ENCODE data around the gene CYP2C19.
"Not testable (repeated sequence)": the region's sequence is repeated elsewhere in the genome, so short reads cannot be mapped to it uniquely, and the experiment has no call there.

CYP2C19 gene

GRCh38 chr10:94803307-94803706, 40.8 kb downstream of the CYP2C19 start (continued):
- no peak for TF ChIP-seq ZBTB10 (tag by site-specific recombination; IDR thresholded peaks at IDR 0.05)

- POLR2A ChIA-PET; CTCF ChIA-PET; H3K9me3 ChIP-seq (ENCODE audit: control insufficient read depth, insufficient read depth, low read depth, low read length): not testable (repeated sequence)
These were observed 67.5 kb downstream of the CYP2C19 start for GRCh38 chr10:94830025-94830424.

GRCh38 chr10:94846204-94846603, 83.7 kb downstream of the CYP2C19 start:
- no peaks in the 10 kb centered on the region for H3K9me3 ChIP-seq (ENCODE audit: control insufficient read depth, insufficient read depth, low read depth, low read length)
- no peaks in the 10 kb centered on the region for H3K4me1 ChIP-seq (ENCODE audit: control insufficient read depth, insufficient read depth, low read length)
- CTCF ChIA-PET: no interaction called here
- no peak overlapping the region for H3K4me3 ChIP-seq (ENCODE audit: low read depth, low read length)
- POLR2A ChIA-PET: no interaction called here
- H3K27ac ChIP-seq (ENCODE audit: extremely low read depth, low read depth, low read length): no peak overlapping the region
- TF ChIP-seq ZNF513 (tag by site-specific recombination; IDR thresholded peaks at IDR 0.05) (no peak), ZBTB48 (tag by site-specific recombination; IDR thresholded peaks at IDR 0.05) (no peak), ZNF777 (tag by site-specific recombination; IDR thresholded peaks at IDR 0.05; ENCODE audit: borderline replicate concordance) (no peak), ZNF670 (tag by site-specific recombination; IDR thresholded peaks at IDR 0.05; ENCODE audit: low read depth) (no peak), MZF1 (tag by site-specific recombination; IDR thresholded peaks at IDR 0.05; ENCODE audit: borderline replicate concordance) (no peak), CTCF (tag by site-specific recombination; IDR thresholded peaks at IDR 0.05) (no peak), ZNF18 (tag by site-specific recombination; IDR thresholded peaks at IDR 0.05) (no peak), ATF2 (tag by site-specific recombination; IDR thresholded peaks at IDR 0.05; ENCODE audit: low read depth) (no peak), ZNF350 (tag by site-specific recombination; IDR thresholded peaks at IDR 0.05) (no peak), ZNF600 (tag by site-specific recombination; IDR thresholded peaks at IDR 0.05) (no peak), ZNF785 (tag by site-specific recombination; IDR thresholded peaks at IDR 0.05) (no peak), KLF10 (tag by site-specific recombination; IDR thresholded peaks at IDR 0.05) (no peak), ZIC2 (tag by site-specific recombination; IDR thresholded peaks at IDR 0.05) (no peak), ZBTB1 (tag by site-specific recombination; IDR thresholded peaks at IDR 0.05) (no peak)
- no peaks in the 10 kb centered on the region for H3K36me3 ChIP-seq (ENCODE audit: control insufficient read depth in 2 of 2, insufficient read depth in 1 of 2, low read length in 2 of 2)

More at GRCh38 chr10:94830025-94830424, 67.5 kb downstream of the CYP2C19 start:
- H3K36me3 ChIP-seq (ENCODE audit: control insufficient read depth in 2 of 2, insufficient read depth in 1 of 2, low read length in 2 of 2); H3K4me1 ChIP-seq (ENCODE audit: control insufficient read depth, insufficient read depth, low read length); H3K4me3 ChIP-seq (ENCODE audit: low read depth, low read length); H3K27ac ChIP-seq (ENCODE audit: extremely low read depth, low read depth, low read length): not testable (repeated sequence)
